AG20443 (cell line): ENCODE measurements around the gene LRP1.

ENCODE experiments used
- DNase-seq: peaks from one replicate; pipeline ENCODE4 v3.0.0; 2012; ENCODE audit warnings: low spot score, mixed read lengths

The LRP1 gene

GRCh38 chr12:57127726-57128518 lies at the start of gene LRP1:
Gene LRP1 (plus strand): TSS chr12:57128483. CDS start chr12:57128965, 482 bp downstream.
- peak; percentile 94 for DNase-seq

- peak; percentile 97 for DNase-seq
Measured at GRCh38 chr12:57078519-57079404, 49.5 kb upstream of the LRP1 start, which contains the start of gene NEMP1. Gene NEMP1 (minus strand): TSS chr12:57078791. CDS start chr12:57078745, 46 bp downstream.

GRCh38 chr12:57079821-57080220 lies 48.5 kb upstream of the LRP1 start:
- DNase-seq = no peak

GRCh38 chr12:57080855-57081254 lies 47.4 kb upstream of the LRP1 start:
- DNase-seq = no peak

GRCh38 chr12:57085999-57086492 lies 42.2 kb upstream of the LRP1 start:
- peak; percentile 20 for DNase-seq

GRCh38 chr12:57086493-57087009 lies 41.7 kb upstream of the LRP1 start:
- peak; percentile 66 for DNase-seq

- peak; percentile 90 for DNase-seq
Measured at GRCh38 chr12:57087010-57087690, 41.1 kb upstream of the LRP1 start.

GRCh38 chr12:57087691-57088353 lies 40.5 kb upstream of the LRP1 start:
- peak; percentile 80 for DNase-seq

- peak; percentile 95 for DNase-seq
Measured at GRCh38 chr12:57088354-57089270, 39.7 kb upstream of the LRP1 start, which contains the start of gene NAB2. Gene NAB2 (plus strand): TSS chr12:57089114. CDS start chr12:57089272, 158 bp downstream.

GRCh38 chr12:57089271-57090245 lies 38.7 kb upstream of the LRP1 start:
- peak; percentile 40 for DNase-seq

GRCh38 chr12:57090490-57090889 lies 37.8 kb upstream of the LRP1 start:
- DNase-seq = peak; percentile 8

- DNase-seq = peak; percentile 45
Measured at GRCh38 chr12:57090924-57091637, 37.2 kb upstream of the LRP1 start.

GRCh38 chr12:57091638-57092528 lies 36.4 kb upstream of the LRP1 start:
- DNase-seq = peak; percentile 2

- no peak for DNase-seq
Measured at GRCh38 chr12:57092529-57092862, 35.8 kb upstream of the LRP1 start.

- peak; percentile 3 for DNase-seq
Measured at GRCh38 chr12:57092876-57093414, 35.3 kb upstream of the LRP1 start.

GRCh38 chr12:57093415-57094207 lies 34.7 kb upstream of the LRP1 start:
- DNase-seq = peak; percentile 90
